A549 treated with AZD2906 at 1 μM for 4 hours (cell line): Measurements from ENCODE around the gene ABT1. TPM values are rescaled to one million over a fixed set of nuclear protein-coding genes. Genes with fewer than 3 reads are reported as not detected.

Source experiments
- total RNA-seq: library from RNA; stranded (reverse); fragments of 200-300 nt; extraction: Qiagen RNA extraction; gene quantifications from 5 replicates; pipeline ENCODE4 v1.2.3, GENCODE V29; 2022

ABT1 gene
- total RNA-seq = 12.4 to 13.8 TPM (median 13.7 TPM) in 5 replicates

GRCh38 chr6:26596579-26597388 is at the start of gene ABT1:
Gene ABT1 (plus strand): TSS chr6:26596953. CDS start chr6:26596983, 30 bp downstream.

Other genes with a start within 250 kb of the ABT1 start
- gene BTN3A2, start 231.8 kb upstream of the ABT1 start, total RNA-seq = 2.4 to 3.9 TPM (median 2.9 TPM) in 5 replicates
- gene BTN2A2, start 213.8 kb upstream of the ABT1 start, total RNA-seq = 4.6 to 6.5 TPM (median 6.3 TPM) in 5 replicates
- 2.1 to 3.1 TPM (median 2.3 TPM) in 5 replicates for gene BTN3A1, start 194.7 kb upstream of the ABT1 start, total RNA-seq
- 0.53 to 0.68 TPM (median 0.61 TPM) in 5 replicates for gene BTN3A3, start 156.4 kb upstream of the ABT1 start, total RNA-seq
- 15.3 to 22.7 TPM (median 18.6 TPM) in 5 replicates for gene BTN2A1, start 139.0 kb upstream of the ABT1 start, total RNA-seq
- not detected in 5 replicates for gene BTN1A1, start 96.7 kb upstream of the ABT1 start, total RNA-seq
- gene HMGN4, start 58.6 kb upstream of the ABT1 start, total RNA-seq = 66.2 to 92.8 TPM (median 78.4 TPM) in 5 replicates
- gene ZNF322, start 62.8 kb downstream of the ABT1 start, total RNA-seq = 3.8 to 6.6 TPM (median 5.2 TPM) in 5 replicates